Measurements from ENCODE around the gene UBE2G1.
A peak's percentile ranks its signal among the peaks of the same experiment; 100 is the strongest.
"Not testable (repeated sequence)": the region's sequence is repeated elsewhere in the genome, so short reads cannot be mapped to it uniquely, and the experiment has no call there.

The UBE2G1 gene

GRCh38 chr17:4305224-4305623 is 61.3 kb downstream of the UBE2G1 start:
- no peak for DNase-seq (ENCODE audit: low read depth in 1 of 2, low spot score in 1 of 2)

DNA sequence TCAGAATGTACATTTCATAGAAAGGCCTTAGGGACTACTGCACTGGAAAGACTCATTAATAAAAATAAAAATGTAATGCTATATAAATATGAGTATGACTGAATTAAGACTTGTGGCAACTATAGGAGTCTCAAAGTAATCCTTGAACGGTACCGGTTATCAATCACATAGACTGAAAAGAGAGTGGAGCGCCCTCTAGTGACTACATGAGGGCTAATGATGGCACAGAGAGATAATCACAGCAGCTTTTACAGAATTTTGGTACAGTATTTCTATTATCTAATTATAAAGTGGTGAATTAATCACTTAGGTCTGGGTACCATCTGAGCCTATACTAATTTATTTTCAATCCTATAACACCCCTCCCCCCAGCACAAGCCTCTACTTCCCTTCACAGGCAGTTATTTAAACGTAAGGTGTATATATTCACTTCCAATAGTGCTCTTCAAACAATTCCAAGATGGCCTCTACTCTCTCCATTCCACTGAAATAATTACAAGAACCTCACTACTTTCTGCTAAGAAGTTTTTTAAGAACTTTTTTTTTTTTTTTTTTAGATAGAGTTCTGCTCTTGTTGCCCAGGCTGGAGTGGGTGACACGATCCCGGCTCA is 62.0 kb downstream of the UBE2G1 start:
- peak in 1 of 2 donors; percentile 24 for DNase-seq (ENCODE audit: low read depth in 1 of 2, low spot score in 1 of 2)

GRCh38 chr17:4301066-4301465 is 65.4 kb downstream of the UBE2G1 start:
- DNase-seq (ENCODE audit: low read depth in 1 of 2, low spot score in 1 of 2), result no peak

DNA sequence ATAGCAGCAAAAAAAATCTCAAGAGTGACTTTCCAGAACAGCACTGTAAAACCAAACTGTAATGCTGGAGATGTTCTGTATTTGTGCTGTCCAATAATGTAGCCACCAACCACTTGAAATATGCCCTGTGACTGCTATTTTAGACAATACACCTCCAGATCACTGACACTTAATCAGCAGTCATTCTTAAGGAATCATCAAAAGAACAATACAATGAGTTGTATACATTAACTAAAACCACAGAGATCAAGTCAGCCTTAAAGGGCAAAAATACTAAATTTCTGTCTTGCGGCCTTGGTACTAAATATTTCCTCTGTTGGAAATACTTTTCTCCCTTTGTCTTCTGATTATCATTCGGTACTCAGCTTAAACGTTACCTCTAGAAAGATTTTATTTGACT is 69.1 kb downstream of the UBE2G1 start:
- DNase-seq (ENCODE audit: low read depth in 1 of 2, low spot score in 1 of 2), result no peak

GRCh38 chr17:4295686-4296085 is 70.8 kb downstream of the UBE2G1 start:
- no peak for DNase-seq (ENCODE audit: low read depth in 1 of 2, low spot score in 1 of 2)

DNA sequence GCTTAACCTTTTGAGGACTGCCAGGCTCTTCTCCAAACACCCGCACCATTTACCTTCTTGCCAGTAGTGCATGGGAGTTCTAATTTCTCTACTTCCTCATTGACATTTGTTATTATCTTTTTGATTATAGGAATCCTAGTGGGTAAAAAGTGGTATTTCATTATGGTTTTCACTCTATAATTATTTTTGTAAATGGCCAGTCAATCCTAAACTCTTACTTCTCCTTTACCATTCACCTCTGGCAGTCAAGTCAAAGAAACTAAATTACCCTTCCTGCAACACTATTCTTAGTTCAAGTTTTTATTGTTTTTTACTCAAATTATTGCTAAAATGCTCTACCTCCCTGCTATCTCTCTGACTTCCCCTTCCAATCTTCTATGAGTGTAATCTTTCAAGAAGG is 72.9 kb downstream of the UBE2G1 start:
- no peak for DNase-seq (ENCODE audit: low read depth in 1 of 2, low spot score in 1 of 2)

DNA sequence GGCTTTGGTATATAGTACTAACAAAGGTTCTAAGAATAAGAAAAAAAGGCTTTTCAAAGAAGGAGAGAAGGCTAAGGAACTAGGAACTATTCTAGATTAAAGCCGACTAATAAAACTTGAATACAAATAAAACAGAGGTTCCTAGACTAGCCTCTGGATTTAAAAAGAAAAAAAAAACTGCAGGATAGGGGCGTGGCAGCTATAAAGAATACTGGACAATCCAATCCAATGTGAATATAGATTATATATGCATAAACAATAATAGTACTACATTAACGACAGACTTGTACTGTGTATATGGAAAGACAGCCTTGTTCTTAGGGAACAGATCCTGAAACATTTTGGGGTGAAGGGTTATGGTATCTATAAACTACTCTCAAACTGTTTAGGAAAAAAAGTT is 78.8 kb downstream of the UBE2G1 start:
- no peak for DNase-seq (ENCODE audit: low read depth in 1 of 2, low spot score in 1 of 2)

DNA sequence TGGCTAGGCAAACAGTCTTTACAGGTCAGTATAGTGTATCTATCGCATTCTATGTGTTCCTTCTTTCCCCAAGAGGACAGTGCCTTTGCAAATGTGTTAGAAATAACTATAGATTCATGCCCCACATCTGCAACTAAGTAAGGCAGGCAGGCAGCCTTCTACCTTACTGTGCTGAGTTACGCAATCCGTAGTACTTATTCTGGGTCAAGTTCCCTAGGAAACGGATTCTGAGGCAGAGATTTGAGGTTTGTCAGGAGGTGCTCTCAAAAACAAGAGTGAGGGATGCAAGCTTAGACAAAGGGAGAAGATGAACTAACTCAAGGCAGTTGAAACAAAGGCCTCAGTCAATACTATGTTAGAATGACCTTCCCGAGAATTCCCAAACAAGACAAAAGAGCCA is 90.0 kb downstream of the UBE2G1 start:
- no peak for DNase-seq (ENCODE audit: low read depth in 1 of 2, low spot score in 1 of 2)

DNA sequence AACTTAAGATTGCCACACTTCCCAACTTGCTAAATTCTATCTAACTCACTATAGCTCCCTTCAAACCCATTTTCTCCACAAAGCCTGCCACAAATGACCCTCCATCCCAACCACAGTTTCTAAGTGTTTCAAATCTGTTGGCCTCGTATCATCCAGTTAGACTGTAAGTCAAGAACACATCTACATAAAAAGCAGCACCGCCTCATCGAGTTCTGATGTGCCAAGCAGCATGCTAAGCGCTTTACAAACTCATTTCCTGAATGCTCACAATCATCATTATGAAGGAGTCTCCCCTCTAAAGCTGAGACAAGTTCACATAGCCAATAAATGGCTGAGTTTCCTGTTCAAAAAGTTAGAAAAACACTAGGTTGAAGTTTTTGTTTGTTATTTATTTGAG is 93.5 kb downstream of the UBE2G1 start:
- no peak for DNase-seq (ENCODE audit: low read depth in 1 of 2, low spot score in 1 of 2)

DNA sequence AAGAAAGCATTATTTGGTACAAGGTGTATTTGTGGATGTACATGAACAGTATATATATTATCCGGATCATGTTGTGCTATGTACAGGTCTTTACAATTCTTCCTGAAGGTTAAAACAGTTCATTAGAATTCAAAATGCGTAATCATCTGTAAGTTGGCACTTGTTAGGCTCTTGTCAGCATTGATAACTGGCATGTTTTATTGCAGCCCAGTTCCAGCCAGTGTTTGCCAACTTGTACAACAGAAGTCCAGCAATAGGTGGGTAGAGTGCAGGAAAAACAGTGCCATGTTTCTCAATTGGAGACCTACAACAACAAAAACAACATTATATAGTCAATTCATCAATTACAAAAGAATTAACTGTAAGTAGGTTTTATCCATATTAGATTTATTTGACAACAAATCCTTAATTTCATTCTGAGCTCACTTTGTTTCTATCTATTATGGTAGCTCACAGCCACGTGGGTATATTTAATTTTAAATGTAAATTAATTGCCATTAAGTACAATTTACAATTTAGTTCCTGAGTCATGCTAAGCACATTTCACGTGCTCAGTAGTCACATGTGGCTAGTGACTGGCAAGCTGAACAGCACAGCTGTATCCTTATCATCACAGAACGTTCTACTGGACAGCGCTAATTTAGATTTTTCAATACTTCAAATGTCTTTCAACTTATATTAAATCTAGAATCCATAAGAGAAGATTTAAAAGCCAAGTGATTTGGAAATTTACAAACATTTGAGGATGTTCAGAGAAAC is 94.1 kb downstream of the UBE2G1 start:
- no peak for DNase-seq (ENCODE audit: low read depth in 1 of 2, low spot score in 1 of 2)

- DNase-seq (ENCODE audit: low read depth in 1 of 2, low spot score in 1 of 2), result no peak
Measured at GRCh38 chr17:4270736-4271135, 95.7 kb downstream of the UBE2G1 start.

DNA sequence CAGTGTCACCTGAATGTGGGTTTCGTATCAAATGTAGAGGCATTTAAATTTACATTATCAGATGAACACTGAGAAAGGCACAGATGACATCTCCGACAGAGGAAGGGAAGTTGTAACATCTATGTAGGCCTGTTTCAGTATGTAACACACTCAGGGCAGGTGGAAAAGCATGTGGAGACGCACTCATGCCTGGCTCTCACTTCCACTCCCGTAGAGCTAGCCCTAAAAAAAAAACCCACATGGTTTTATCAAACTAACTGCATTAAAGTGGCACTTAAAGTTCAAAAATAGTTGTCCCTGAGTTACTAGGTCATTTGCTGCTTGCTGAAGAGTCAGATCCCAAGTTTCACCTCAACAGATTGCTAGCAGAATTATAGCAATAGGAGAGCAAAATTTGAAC is 96.6 kb downstream of the UBE2G1 start:
- DNase-seq (ENCODE audit: low read depth in 1 of 2, low spot score in 1 of 2), result no peak

DNA sequence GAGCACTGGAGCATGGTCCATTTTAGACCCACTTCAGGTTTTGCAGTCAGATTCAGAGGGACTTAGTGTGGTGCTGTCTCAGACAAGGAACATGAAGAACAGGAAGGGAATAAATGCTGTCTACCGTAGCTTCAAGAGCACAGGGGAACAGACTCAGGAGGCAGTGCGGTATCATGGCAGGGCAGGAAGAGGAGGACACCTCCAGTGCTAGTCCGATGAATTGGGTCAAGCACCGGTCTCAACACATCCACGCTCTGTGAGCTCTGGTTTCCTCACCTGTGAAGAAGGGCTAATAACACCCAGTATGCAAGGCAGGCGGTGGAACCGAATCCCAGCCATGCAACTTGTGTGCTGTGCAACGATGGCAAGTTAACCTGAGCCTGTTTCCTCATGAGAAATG is 99.1 kb downstream of the UBE2G1 start:
- no peak for DNase-seq (ENCODE audit: low read depth in 1 of 2, low spot score in 1 of 2)

- DNase-seq (ENCODE audit: low read depth in 1 of 2, low spot score in 1 of 2), result no peak
Measured at GRCh38 chr17:4266550-4266949, 99.9 kb downstream of the UBE2G1 start.

DNA sequence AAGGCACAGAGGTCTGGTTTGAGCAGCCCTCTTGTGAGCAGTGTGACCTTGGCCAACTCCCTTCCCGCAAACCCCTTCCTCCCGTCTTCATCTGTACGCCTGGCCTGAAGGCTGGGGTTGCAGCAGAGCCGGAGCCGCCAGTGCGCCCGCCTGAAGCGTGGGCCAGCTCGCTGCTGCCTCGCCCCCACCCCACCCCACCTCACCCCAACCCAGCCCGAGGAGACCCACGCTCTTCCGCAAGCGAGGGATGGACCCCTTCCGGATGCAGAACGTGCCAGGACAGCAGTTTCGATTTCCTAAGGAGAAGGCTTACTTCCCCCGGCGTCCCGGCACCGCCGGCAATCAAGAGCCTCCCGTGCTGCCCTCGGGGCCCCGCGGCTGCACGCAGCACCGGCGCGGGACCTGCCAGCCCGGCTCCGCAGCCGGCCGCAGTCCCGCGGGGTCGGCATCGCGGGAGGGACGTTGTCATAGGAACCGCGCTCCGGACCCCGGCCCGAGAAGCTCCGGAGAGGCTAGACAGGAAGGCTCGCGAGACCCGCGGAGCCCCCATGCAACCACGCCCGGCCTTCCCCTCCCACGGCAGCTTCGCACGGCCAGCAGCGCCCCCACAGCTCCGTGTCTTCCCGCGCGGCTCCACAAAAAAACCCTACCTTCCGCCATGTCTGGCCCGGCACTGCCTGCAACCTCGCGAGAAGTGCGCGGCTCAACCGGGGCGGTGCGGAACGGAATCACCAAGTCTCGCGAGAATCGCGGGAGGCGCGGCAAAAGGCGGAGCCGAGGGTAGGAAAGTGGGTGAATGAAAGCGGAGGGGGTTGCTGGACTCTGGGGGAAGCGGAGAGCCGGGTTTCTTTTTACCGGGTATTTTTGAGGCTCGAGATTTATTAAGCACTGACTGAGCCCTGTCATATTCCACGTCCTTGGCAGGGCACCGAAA is 102.9 kb downstream of the UBE2G1 start, which contains the start of gene ANKFY1:
TSS of gene ANKFY1 (minus strand) at position 698 of the 934 bp plus-strand sequence. CDS start at position 660, 38 bp downstream.
- peak; percentile 95 to 96 for DNase-seq (ENCODE audit: low read depth in 1 of 2, low spot score in 1 of 2)

DNA sequence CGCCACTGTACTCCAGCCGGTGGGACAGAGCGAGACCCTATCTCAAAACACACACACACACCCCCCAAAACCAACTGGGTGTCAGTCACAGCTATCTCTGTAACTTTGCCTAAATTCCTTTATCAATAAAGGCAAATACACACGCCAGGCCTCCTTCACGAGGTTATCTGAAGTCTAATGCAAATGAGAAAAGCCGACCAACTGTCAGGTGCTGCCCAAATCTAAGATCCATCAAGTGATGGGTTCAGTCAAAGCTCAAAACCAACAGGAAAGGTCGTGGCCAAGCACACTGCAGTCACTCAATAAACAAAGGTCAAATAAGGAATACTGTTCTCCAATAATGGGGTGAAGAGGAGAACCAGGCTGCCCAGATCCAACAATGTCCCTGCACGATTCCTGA is 103.8 kb downstream of the UBE2G1 start:
- DNase-seq (ENCODE audit: low read depth in 1 of 2, low spot score in 1 of 2), result no peak

- DNase-seq (ENCODE audit: low read depth in 1 of 2, low spot score in 1 of 2), result no peak
Measured at GRCh38 chr17:4261452-4261851, 105.0 kb downstream of the UBE2G1 start.

- no peak for DNase-seq (ENCODE audit: low read depth in 1 of 2, low spot score in 1 of 2)
Measured at GRCh38 chr17:4258867-4259266, 107.6 kb downstream of the UBE2G1 start.

GRCh38 chr17:4256952-4257351 is 109.5 kb downstream of the UBE2G1 start:
- DNase-seq (ENCODE audit: low read depth in 1 of 2, low spot score in 1 of 2), result no peak

GRCh38 chr17:4255271-4255670 is 111.2 kb downstream of the UBE2G1 start:
- DNase-seq (ENCODE audit: low read depth in 1 of 2, low spot score in 1 of 2), result not testable (repeated sequence)

- DNase-seq (ENCODE audit: low read depth in 1 of 2, low spot score in 1 of 2), result no peak
Measured at GRCh38 chr17:4250887-4251286, 115.6 kb downstream of the UBE2G1 start.
